Right ventricle myocardium superior (tissue), 1 donor: Measurements from ENCODE around the gene EMID1. TPM values are rescaled to one million over a fixed set of nuclear protein-coding genes. Genes with fewer than 3 reads are reported as not detected.
"Not testable (repeated sequence)": the region's sequence is repeated elsewhere in the genome, so short reads cannot be mapped to it uniquely, and the experiment has no call there.

Source experiments
- ATAC-seq: fragments of 200-7000 bp; cut with Tn5 transposase; one replicate; pipeline ENCODE4 v1.9.1; 2020; ENCODE audit warnings: mild to moderate bottlenecking; ENCODE audit not compliant: poor library complexity
- DNase-seq: peaks from one replicate; pipeline ENCODE4 v3.0.0-alpha.2; 2020
- intact Hi-C: fragments of 100-400 bp; cut with DNase I; formaldehyde crosslinking; loops from one replicate; pipeline ENCODE4 v1.11.2; 2022
- total RNA-seq: library from RNA; stranded (reverse); fragmentation: NEBNext Ultra II Directional; extraction: Animal tissue kit (Norgen Biotek cat#: 25700); gene quantifications from one replicate; pipeline ENCODE4 v1.2.1, GENCODE V29; 2021
- donor health status: DM: no; HTN: yes; CAD: no; lungs with severe emphysema.

The EMID1 gene
- total RNA-seq, 1 donor from 2014 or later = 0.32 TPM

DNA sequence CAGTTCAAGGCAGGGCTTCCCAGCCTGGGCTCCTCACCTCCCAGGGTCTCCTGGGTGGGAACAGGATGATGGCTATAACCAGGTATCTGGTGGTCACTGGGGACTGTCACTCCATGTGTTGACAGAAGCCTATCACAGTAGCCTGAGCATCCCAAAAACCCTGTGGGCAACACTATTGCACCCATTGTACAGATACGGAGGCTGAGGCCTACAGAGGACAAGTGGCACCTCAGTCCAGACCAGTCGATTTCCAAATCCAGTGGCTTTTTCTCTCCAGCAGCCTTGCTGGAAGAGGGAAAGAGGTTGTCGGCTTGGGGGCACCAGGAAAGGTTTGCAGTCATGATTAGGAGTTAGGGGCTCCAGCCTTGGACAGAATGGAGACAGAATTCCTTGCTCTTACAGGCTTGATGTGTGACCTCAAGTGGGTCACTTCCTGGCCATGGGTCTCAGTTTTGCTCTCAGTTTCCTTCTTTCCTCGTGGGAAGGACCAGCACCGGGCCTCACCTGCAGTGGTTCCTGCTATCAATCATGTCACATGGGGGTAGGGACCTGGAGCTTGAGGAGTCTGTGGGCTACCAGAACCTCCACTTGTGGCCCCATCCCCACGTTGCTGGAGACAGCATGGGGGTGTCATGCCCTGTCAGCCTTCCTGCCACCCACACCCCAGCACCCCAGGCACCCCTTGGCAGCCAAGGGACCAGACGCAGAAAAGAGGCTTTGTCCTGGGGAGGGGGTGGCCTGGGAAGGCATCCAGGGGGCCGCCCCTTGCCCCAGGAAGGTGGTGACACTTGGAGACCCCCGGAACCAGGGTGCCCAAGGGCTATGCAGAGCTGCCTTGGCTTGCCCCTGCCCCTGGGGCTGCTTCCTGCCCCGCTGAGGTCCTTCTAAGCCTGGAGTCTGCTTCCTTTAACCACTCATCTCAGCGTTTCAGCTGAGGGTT is 2.1 kb downstream of the EMID1 start:
- intact Hi-C loops = loop anchor here (10.0 kb wide), 1 partner anchor 363 kb away; no protein-coding TSS in a partner anchor
- ATAC-seq (no peak), DNase-seq (no peak)

GRCh38 chr22:29208502-29208862 is 2.8 kb downstream of the EMID1 start:
- DNase-seq (no peak), ATAC-seq (no peak)
- intact Hi-C loops = loop anchor here (10.0 kb wide), 1 partner anchor 364 kb away; no protein-coding TSS in a partner anchor

- ATAC-seq (no peak), DNase-seq (peak; percentile 62)
- intact Hi-C loops = loop anchor here (10.0 kb wide), 1 partner anchor 364 kb away; no protein-coding TSS in a partner anchor
These were observed 3.4 kb downstream of the EMID1 start for GRCh38 chr22:29208879-29209623.

GRCh38 chr22:29209624-29209929 is 3.9 kb downstream of the EMID1 start:
- ATAC-seq (no peak), DNase-seq (no peak)
- intact Hi-C loops = loop anchor here (10.0 kb wide), 1 partner anchor 365 kb away; no protein-coding TSS in a partner anchor

DNA sequence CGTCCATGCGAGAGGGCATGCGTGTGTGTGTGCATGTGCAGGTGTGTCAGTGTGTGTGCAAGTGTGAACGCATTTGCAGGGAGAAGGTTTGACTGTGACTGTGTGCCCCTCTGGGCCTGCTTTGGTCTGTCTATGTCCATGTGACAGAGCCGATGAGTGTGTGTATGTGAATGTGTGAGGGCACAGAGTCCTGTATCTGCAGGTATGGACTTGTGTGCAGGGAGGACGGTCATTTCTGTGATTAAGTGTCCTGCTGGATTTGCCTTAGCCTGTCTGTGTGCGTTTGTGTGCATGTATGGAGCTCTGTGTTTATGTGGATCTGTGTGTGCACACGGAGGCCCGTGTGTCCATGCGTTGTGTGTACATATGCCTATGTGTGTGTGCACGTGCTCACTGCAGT is 5.4 kb downstream of the EMID1 start:
- intact Hi-C loops = no loop called here
- no peak for ATAC-seq
- DNase-seq = no peak

DNA sequence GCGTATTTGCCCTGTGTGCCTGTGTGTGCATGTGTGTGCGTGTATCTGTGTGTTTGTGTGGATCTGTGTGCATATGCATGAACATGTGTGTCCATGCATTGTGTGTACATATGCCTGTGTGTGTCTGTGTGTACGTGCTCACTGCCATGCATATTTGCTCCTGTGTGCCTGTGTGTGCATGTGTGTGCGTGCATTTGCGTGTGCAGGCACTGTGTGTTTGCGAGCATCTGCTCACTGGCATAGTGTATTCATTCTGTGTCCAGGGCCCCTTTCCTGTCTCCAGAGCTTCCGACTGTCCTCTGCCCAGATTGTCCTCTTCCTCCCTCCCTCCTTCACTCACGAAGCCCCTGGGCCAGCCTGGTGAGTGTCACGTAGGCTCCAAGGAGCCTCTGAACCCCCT is 5.8 kb downstream of the EMID1 start:
- ATAC-seq (no peak), DNase-seq (no peak)
- intact Hi-C loops = no loop called here

DNA sequence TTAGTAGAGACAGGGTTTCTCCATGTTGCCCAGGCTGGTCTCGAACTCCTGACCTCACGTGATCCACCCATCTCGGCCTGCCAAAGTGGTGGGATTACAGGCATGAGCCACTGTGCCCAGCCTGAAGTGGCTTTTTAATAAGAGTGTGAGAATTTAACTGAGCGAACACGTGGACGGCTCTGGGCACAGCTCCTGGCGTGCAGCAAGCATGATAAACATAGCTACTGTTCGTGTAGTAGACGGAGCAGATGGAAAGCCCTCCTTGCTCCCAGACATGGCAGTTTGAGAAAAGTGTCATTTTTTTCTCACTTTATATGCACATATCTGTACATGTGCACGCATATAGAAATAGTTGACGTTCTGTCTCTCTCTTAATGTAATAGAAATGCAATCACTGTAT is 7.0 kb downstream of the EMID1 start:
- intact Hi-C loops = no loop called here
- no peak for DNase-seq

DNA sequence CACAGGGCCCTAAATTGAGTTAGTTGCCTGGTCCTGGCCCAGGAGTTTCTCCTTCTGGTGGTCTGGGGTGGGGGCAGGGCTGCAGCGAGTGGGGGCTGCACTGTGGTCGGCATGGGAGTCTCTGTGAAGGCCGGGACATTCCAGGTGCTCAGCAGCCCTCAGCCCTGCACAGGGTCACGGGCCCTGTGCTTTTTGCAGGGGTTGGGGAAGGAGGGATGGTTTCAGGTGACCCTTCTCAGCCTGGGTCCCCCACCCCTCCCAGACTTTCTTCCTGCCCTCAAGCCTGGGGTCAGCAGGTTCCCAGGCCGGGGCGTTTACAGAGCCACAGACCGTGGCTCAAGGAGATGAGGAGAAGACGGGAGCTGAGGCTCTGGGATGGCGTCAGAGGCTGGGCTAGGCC is 7.8 kb downstream of the EMID1 start:
- intact Hi-C loops = no loop called here
- ATAC-seq (no peak), DNase-seq (no peak)

More for the DNA sequence above, 7.0 kb downstream of the EMID1 start:
- no peak for ATAC-seq

- intact Hi-C loops = no loop called here
- DNase-seq (no peak), ATAC-seq (no peak)
These were observed 8.5 kb downstream of the EMID1 start for GRCh38 chr22:29214232-29214631.

DNA sequence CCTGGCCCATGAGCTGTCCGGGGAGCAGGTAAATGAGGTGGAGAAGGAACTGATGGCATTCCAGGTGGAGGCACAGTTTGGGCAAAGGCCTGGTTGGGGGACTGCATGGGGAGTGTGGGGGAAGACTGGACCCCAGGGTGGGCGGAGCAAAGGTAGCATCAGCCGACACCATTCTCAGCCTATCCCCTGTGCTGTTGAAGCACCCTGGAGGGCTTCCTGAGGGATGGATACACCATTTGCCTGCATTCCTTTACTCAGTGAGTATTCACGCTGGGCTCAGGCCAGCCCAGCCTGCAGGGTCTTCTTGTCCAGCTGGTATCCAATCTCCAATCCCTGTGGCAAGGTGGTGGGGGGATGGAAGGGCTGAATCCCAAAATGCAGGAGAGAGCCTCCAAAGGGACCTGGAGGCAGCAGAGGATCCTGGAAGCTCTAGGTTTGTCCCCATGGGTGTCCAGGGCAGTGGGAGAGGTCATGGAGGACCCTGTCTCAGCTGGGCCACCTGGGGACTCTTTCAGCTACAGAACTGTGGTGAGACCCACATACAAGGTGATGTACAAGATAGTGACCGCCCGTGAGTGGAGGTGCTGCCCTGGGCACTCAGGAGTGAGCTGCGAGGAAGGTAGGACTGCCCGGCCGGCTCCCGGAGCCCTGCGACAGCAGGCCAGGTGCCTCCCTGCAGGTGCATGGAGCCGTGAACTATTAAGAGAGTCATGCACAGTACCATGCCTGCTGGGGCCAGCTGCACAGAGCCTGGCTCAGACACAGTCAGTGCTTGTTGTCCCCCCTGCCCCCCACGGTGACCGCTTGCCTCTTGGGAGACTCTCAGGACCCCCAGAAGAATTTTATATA is 9.5 kb downstream of the EMID1 start:
- DNase-seq (no peak), ATAC-seq (no peak)
- intact Hi-C loops = no loop called here

DNA sequence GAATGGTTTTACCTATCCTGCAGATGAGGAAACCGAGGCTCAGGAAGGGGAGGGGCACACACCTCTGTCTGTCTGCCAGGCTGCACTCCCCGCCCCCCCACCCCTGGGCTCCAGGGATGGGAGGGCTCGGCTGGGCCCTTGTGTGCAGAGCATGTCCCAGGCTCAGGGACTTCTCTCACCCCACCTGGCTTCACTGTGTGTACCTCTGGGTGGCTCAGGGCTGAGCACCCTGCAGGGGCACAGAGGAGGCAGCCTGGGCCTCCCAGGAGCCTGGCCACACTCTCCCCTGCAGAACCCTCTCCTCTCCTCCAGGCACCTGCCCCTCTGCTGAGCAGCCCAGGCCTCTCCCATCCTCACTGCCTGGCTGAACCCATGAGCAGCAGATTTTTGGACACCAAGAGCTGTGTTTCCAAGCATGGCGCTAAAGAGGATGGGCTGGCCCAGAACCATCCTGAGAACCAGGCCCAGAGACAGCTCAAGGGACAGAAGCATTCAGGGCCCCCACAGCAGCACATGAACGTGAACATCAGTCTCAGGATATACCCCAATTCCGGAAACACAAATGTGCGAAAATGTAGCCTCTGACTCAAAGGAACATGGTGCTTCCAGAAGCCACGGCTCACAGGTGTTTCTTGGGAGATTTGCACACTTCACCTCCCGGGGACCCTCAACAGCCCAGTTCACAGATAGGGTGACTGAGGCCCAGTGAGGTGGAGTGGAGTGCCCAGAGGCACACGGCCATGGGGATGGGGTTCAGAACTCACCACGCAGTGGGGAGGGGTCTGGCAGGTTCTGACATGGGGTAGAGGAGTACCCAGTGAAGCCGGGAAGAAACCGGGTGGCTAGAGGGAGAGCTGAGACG is 10.5 kb downstream of the EMID1 start:
- intact Hi-C loops = no loop called here
- DNase-seq (no peak), ATAC-seq (no peak)

GRCh38 chr22:29216873-29217666 is 11.4 kb downstream of the EMID1 start:
- peak; percentile 62 for DNase-seq
- ATAC-seq = peak; percentile 34
- intact Hi-C loops = no loop called here

- peak; percentile 27 for DNase-seq
- intact Hi-C loops = no loop called here
- ATAC-seq = no peak
These were observed 12.4 kb downstream of the EMID1 start for GRCh38 chr22:29217827-29218757.

DNA sequence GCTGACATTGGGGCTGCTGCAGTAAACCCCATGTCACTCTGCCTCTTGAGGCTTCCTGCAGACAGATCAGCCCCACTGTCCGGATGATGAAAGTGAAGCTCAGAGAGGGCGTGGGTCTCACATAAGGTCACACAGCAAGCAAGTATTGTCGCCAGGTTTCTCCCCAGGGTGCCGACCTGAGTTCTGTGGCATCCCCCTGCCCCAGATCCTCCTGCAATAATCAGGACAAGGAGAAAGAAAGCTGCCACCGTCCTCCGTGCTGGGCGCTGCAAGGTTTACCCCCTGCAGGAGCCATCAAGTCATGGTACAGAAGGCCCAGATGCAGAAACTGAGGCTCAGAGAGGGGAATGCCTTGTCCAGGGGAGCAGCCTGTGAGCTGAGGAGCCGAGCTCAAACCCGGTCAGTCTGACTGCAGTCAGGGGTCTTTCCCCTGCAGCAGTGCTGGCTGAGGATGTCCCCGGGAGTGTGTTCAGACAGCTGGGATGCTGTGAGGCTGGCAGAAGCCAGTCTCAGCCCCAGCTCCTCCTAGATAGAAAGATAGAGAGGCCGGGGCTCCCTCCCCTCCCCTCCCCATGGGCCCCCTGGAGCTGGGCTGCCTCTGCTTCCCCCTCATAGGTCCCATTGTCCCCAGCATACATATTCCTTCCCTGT is 13.2 kb downstream of the EMID1 start:
- intact Hi-C loops = no loop called here
- ATAC-seq = no peak
- DNase-seq = no peak

GRCh38 chr22:29219409-29219782 is 13.7 kb downstream of the EMID1 start:
- DNase-seq = peak; percentile 12
- ATAC-seq, intact Hi-C loops: not testable (repeated sequence)
